Right lobe of liver (tissue), 4 donors: ENCODE data around the gene PRPF19.

Experiments used
- POLR2A ChIP-seq: fragments of 450-650 bp; IDR thresholded peaks from one replicate; pipeline ENCODE4 v1.6.1; 2017; ENCODE audit warnings: antibody characterized with exemption, mild to moderate bottlenecking
- TF ChIP-seq, protein P1 (sequence below), 4 donors: fragments of 200-600 bp in 3 of 4; fragments of 450-650 bp in 1 of 4; IDR thresholded peaks; one replicate each; pipeline versions ENCODE4 v1.5.1 to v1.8.0; 2016 to 2022; ENCODE audit warnings: antibody characterized with exemption in 4 of 4, mild to moderate bottlenecking in 2 of 4
- donor health status: DM: no; HTN: no; CAD: no.
- donor health status: DM: no; HTN: no; CAD: no.
- donor health status: DM: no; HTN: yes; CAD: no.

DNA sequence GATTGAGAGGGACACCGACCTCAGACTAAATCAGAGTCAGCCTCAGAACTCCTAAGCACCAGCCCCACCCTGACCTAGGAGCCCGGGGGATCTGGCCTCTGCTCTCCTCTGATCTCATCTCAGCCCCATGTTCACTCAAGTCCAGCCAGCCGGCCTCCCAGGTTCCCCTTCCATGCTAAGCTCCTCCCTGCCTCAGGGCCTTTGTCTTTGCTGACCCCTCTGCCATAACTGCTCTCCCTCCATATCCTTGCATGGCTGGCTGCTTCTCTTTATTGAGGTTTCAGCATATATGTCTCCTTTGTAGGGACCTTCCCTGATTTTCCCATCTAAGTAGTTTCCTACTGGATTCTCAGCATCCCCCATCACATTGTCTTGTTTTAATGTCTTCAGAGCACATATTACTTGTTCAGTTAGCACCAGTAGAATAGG, 46.4 kb upstream of the PRPF19 start:
- TF ChIP-seq, protein P1, sequence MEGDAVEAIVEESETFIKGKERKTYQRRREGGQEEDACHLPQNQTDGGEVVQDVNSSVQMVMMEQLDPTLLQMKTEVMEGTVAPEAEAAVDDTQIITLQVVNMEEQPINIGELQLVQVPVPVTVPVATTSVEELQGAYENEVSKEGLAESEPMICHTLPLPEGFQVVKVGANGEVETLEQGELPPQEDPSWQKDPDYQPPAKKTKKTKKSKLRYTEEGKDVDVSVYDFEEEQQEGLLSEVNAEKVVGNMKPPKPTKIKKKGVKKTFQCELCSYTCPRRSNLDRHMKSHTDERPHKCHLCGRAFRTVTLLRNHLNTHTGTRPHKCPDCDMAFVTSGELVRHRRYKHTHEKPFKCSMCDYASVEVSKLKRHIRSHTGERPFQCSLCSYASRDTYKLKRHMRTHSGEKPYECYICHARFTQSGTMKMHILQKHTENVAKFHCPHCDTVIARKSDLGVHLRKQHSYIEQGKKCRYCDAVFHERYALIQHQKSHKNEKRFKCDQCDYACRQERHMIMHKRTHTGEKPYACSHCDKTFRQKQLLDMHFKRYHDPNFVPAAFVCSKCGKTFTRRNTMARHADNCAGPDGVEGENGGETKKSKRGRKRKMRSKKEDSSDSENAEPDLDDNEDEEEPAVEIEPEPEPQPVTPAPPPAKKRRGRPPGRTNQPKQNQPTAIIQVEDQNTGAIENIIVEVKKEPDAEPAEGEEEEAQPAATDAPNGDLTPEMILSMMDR (IDR thresholded peaks at IDR 0.05): no peak
- TF ChIP-seq POLR2A: no peak
